HEK293 (cell line): ENCODE results near the gene KRT79.

Experiments
- CTCF ChIA-PET: fragments of 350-600 bp; formaldehyde crosslinking; extraction: SDS; loops from one replicate; lab custom pipeline; 2021; ENCODE audit warnings: antibody characterized with exemption; lab: Yijun Ruan, JAX
- POLR2A ChIA-PET: fragments of 300-600 bp; formaldehyde crosslinking; extraction: SDS; loops from one replicate; lab custom pipeline; 2020; ENCODE audit warnings: antibody characterized with exemption, inconsistent platforms; lab: Yijun Ruan, JAX
- H3K27ac ChIP-seq: fragments of 200-500 bp; sonication (Bioruptor generic); 2 replicates; pipeline ENCODE4 v1.5.1; 2014; ENCODE audit warnings: low read depth, low read length, control low read depth, inconsistent platforms; ENCODE audit errors: extremely low read depth
- H3K36me3 ChIP-seq, 2 experiments: fragments of 200-500 bp in 1 of 2; sonication (Bioruptor generic) in 1 of 2; 1 replicate in 1 of 2; 2 replicates in 1 of 2; pipeline ENCODE4 v1.5.1; 2014 to 2017; ENCODE audit warnings: inconsistent platforms in 2 of 2, low read length in 2 of 2; ENCODE audit not compliant: control insufficient read depth in 2 of 2, insufficient read depth in 1 of 2
- H3K4me1 ChIP-seq: fragments of 200-500 bp; sonication (Bioruptor generic); 2 replicates; pipeline ENCODE4 v1.5.1; 2014; ENCODE audit warnings: mild to moderate bottlenecking, low read length, inconsistent platforms; ENCODE audit not compliant: control insufficient read depth, insufficient read depth
- H3K4me3 ChIP-seq: 2 replicates; pipeline ENCODE4 v1.5.1; 2011; ENCODE audit warnings: low read depth, mild to moderate bottlenecking, control low read depth, low read length, moderate library complexity
- H3K9me3 ChIP-seq: fragments of 200-500 bp; sonication (Bioruptor generic); 2 replicates; pipeline ENCODE4 v1.5.1; 2014; ENCODE audit warnings: low read depth, low read length, inconsistent platforms; ENCODE audit not compliant: control insufficient read depth, insufficient read depth
- SALL2 ChIP-seq: fragments of 450-650 bp; formaldehyde crosslinking; IDR thresholded peaks from 2 replicates; pipeline ENCODE4 v1.5.0; 2017; ENCODE audit warnings: missing biosample characterization, mild to moderate bottlenecking, missing genetic modification characterization, borderline replicate concordance
- SCRT2 ChIP-seq: fragments of 450-650 bp; formaldehyde crosslinking; IDR thresholded peaks from 2 replicates; pipeline ENCODE4 v1.5.1; 2016; ENCODE audit warnings: missing biosample characterization, missing genetic modification characterization
- ZNF354C ChIP-seq: fragments of 450-650 bp; formaldehyde crosslinking; IDR thresholded peaks from 2 replicates; pipeline ENCODE4 v1.5.1; 2016; ENCODE audit warnings: missing biosample characterization, missing genetic modification characterization, low read depth, borderline replicate concordance

KRT79 gene

DNA sequence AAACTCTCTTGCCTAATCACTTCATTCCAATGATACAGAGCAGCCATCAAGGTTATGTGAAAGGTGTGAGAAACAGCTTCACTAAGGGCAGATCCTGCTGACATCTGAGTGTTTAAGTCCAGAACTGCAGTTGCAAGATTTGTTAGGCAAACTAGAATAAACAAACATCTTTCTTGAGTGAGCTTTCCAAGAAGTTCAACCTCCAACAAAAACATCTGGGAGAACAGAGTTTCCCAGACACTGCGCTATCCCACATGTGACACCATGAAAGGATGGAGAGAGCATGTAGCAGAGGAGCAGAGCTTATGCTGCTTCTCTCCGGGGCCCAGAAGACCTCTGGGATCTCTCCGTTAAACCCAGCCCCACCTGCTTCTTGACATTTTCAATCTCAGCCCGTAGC is 62.6 kb downstream of the KRT79 start:
- no peaks in the 10 kb centered on the region for H3K9me3 ChIP-seq
- H3K36me3 ChIP-seq = no peaks in the 10 kb centered on the region
- TF ChIP-seq SCRT2 (tag by site-specific recombination) (0 out of 2 replicates have a peak, but pooled peaks have one; percentile 9), ZNF354C (tag by site-specific recombination) (no peak), SALL2 (no peak)
- H3K27ac ChIP-seq = no peak overlapping the region
- ChIA-PET CTCF (no interaction called here), POLR2A (no interaction called here)
- no peaks in the 10 kb centered on the region for H3K4me1 ChIP-seq
- H3K4me3 ChIP-seq = no peak overlapping the region
